Medulla oblongata (tissue), 1 donor: Measurements from ENCODE around the gene RAPGEF1.
"Not testable (repeated sequence)": the region's sequence is repeated elsewhere in the genome, so short reads cannot be mapped to it uniquely, and the experiment has no call there.

Experiments
- DNase-seq: peaks from one replicate; pipeline ENCODE4 v3.0.0-alpha.2; 2015; ENCODE audit errors: extremely low spot score

RAPGEF1 gene

DNA sequence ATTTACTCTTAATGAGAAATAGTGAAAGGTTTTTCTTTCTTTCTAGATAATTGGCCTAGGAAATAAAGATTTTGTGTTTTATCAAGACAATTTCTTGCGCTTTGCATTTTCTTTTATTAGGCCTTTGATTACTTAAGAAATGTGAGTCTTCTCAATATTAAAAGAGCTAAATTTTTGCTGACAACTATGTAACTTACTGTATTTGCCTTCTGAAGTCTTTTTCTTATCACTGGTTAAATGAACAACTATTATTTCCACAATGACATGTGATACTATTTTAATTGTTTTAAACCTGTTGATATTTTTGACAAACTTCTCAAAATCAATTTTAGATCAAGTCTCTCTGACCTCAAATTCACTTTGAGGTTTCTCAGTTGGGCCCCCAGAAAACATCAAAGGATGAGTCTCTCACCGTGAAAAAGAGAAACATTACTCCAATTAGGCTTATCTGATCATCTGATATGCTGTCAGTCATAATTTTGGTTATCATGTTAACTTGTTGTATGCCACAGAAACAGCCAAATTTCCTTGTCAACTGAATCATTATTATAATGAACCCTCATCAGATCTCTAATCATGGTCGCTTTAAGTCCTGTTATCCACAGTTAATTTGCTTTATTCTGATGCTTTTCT, 48.8 kb downstream of the RAPGEF1 start:
- DNase-seq, result no peak

DNA sequence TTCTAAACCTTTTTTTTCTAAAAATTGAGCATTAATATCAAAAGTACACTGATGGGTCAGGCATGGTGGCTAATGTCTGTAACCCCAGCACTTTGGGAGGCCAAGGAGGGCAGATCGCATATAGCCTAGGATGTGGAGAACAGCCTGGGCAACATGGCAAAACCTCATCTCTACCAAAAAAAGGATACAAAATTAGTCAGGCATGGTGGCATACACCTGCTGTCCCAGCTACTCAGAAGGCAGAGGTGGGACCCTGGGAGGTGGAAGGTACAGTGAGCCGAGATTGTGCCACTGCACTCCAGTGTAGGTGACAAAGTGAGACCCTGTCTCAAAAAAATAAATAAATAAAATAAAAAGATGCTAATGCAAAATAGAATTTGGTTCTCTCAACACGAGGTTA, 49.4 kb downstream of the RAPGEF1 start:
- DNase-seq, result no peak

DNA sequence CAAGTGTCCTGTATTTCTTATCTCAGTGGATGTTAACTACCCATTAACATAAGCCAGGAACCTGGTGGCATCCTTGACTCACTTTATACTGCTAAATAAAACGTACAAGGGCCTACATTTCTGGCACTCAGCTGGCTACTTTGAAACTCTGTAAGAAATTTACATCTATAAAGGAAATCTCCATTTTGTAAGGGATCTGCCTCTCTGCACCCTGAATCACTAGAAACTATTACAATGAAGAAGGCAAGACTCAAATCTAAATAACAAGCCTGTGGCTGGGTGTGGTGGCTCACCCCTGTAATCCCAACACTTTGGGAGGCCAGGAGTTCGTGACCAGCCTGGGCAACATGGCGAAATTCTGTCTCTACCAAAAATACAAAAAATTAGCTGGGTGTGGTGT, 51.5 kb downstream of the RAPGEF1 start:
- no peak for DNase-seq

DNA sequence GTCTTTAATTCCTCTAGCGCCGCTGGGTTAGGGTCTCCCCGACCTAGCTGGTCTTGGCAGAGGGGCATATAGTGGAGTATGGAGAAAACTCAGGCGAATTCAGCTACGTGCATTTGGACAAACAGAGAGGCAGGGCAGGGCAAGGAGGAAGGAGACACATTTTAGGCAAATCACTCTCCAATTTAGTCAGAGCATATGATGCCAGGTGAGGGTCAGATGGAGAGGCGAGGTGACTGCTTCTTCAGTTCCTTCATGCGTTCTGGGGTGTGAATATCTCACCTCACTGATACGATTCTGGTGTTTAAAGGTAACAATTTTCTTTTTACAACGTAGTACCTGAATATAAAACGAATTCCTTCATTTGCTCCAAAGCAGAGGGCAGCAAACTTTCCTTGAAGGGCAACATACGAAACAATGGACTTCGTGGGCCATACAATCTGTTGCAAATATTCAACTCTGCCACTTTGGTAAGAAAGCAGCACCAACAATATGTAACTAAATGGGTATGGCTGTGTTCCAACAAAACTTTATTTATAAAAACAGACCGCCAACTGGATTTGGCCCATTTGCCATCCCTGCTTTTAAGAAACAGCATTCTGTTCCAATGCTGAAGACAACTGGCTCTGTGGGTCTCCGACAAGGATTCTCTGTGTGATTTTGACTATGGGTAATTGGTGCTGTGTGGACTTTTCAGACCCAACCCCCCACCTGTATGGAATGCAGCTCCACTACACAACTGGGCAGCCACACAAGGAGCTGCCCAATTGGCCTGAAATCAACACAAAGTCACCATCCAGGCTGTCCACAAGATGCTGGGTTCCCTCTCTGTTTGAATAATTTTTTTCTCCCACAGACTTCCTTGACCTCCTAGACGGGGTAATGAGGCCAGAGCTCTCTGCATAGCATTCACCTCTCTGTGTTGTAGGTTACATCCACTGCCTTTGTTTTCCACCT, 53.8 kb downstream of the RAPGEF1 start:
- DNase-seq, result no peak

DNA sequence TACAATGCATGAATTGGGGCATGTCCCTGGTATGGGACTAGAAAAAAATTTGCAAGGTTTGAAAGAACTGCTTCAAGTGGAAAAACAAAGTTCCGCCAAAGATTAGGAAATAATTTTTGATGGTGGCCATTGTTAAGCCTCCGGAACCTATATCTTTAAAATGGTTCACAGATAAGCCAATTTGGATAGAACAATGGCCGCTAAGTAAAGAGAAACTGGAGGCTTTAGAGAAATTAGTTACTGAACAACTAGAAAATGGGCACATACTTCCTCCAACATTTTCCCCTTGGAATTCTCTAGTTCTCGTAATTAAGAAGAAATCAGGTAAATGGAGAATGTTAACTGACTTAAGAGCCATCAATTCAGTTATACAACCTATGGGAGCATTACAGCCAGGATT, 56.8 kb downstream of the RAPGEF1 start:
- not testable (repeated sequence) for DNase-seq

DNA sequence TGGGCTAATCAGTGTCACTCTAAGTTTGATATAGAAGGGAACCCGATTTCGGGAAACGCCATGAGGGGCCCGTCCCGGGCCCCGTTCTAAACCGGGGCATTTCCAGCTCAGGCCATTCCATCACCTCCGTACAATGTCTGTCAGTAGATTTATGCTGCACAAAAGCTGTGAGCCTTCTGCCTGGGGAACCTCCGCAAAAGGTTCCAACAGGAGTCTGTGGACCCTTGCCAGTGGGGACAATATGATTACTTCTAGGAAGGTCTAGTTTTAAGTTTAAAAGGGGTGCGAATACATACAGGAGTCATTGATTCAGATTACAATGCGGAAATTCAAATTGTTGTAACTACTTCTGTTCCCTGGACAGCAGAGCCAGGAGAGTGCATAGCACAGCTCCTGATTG, 57.6 kb downstream of the RAPGEF1 start:
- DNase-seq, result no peak

DNA sequence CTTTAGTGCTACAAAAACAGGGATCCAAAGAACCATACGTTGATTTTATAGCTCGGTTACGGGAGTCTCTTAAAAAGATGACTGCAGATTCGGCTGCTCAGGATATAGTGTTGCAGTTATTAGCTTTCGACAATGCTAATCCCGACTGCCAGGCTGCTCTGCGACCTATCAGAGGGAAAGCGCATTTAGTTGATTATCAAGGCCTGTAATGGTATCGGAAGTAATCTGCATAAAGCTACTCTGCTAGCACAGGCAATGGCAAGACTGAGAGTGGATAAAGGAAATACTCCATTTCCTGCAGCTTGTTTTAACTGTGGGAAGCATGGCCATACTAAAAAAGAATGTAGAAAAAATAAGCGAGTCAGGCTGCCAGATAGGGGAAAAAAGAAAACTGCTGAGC, 58.0 kb downstream of the RAPGEF1 start:
- DNase-seq, result not testable (repeated sequence)

DNA sequence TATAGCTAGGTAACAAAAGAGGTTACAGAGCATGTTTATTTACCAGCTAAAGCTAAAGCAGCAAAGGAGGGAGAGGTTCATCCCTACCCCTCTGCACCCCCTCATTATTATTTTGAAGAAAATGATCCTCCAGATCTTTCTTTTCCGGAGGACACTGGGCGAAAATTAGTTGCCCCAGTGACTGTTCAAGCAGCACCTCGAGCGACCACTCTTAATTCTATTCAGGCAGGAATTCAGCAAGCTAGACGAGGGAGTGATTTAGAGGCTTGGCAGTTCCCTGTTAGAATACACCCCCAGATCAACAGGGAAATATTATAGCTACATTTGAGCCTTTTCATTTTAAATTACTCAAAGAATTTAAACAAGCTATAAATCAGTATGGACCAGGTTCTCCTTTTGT, 58.8 kb downstream of the RAPGEF1 start:
- not testable (repeated sequence) for DNase-seq

DNA sequence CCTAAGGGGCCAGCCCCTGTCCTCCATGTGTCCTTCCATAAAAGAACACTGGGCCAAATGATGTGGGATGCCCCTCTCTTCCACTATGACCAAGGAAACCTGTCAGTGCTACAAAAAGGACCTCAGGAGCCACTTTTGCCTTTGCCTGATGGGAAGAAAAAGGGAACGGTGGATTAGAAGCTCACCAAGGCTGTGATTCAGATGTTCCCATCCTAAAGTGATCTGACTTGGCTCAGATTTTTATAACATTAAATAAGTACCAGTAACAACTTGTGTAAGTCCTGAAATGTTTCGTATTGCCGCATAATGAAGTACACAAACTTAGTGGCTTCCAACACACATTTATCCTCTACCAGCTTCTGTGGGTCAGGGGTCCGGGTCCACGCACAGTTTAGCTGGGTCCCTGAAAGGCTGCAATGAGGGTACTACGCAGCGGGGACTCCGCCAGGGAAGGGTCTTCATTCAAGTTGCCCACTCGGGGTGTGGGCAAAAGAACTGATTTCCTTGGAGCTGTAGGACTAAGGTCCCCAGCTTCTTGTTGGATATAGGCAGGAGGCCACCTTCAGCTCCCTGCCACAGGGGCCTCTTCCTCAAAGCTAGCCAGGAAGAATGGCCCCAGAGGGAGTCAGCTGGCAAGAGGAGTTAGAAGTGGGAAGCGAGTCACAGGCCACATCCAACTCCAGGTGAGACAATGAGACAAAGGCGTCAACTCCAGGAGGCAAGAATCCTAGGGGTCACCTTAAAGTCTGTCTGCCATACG, 60.4 kb downstream of the RAPGEF1 start:
- DNase-seq, result no peak

DNA sequence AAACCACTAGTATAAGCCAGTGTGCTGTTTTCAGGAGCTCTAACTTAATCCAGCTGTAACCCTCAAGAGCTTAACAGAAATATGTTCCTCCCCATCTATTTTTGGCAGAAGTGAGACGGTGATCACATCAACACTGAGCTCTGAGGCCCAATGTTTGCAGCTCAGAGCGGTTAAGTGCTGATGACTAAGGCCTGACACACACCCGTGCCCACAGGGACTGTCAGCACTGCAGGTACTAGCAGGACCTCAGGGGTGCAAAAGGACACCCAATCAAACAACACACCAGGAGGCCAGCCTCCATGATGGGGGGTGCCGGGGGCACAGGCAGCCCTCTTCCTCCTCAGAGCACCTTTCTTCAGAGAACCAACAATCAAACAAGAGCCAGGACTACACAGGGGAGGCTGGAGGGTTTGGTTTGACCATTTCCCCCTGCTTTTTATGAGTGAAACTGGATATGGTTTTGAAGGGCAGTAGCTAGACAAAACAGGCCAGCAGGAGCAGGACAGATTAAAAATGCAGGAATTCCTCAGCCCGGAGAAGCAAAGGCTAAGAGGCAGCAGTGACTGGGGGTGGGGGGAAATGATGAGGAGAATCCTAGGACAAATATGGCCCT, 61.3 kb downstream of the RAPGEF1 start:
- DNase-seq, result peak; percentile 44

DNA sequence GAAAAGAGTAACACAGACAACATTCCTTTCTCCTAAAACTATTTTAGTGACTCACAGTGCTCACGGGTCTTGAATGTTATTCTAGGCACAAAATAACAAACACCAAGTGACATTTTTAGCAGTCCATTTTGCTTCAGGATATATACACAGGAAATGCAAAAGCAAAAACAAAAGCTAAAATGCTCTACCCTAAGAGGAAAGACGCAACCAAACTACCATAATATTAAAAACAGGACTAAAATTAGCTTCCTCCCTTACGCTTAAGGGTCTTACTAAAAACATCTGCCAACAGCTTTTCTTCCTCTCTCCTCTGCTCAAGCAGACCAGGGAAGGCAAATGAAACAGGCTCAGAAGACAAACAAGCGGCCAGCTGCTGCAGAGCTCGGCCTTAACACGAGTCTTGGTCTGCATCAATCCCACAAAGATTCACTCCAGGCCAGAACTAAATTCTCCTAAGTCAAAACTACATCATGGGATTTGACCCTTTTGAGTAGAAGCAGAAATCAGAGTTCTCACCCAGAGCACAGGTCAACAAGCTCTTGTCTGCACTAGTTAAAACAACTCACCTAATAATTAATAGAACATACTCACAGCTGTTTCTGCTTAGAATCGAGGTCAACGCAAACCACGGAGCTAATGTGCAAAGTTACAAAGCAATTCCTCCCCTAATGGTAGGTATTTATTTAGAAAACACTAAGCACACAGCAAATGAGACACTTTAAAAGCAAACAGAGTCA, 62.3 kb downstream of the RAPGEF1 start:
- DNase-seq, result peak; percentile 56

DNA sequence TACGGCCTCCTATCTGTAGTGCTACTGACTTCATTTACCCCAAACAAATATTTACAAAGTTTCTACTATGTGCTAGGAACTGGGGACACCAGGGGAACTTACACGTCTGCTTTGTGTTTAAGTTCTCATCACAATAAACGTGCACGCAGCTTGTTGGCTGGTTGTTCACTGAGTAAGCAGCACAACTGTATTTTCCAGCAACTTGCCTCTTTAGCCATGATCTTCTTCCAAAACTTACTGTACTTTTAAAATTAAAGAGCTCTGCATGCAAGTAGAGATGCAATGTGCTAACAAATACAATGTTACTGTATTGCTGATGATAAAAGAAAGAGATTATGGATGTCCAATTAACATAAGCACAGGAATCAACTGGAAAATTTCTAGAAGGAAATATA, 62.8 kb downstream of the RAPGEF1 start:
- DNase-seq, result no peak

DNA sequence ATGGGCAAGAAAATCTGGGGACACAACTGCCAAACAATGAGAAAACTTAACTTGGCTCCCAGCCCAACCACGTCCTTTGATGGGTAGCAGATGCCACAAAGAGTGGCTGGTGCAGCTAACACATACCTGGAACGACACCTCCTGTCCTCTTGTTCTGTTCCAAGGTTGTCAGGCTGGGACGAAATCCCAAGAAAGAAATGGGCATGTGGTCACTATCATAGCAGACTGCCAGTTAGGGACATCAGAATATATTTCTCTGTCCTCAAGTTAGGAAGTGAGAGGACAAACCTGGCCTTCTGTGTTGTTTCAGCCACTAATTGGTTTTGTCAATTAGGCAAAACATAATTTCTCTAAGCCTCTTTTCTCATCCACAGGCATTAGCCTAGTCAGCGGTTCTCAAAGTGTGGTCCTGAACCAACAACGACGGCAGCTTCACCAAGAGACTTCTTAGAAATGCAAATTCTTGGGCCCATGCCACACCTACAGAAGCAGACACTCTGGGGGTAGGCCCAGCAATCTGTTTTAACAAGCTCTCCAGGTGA, 63.4 kb downstream of the RAPGEF1 start:
- no peak for DNase-seq

DNA sequence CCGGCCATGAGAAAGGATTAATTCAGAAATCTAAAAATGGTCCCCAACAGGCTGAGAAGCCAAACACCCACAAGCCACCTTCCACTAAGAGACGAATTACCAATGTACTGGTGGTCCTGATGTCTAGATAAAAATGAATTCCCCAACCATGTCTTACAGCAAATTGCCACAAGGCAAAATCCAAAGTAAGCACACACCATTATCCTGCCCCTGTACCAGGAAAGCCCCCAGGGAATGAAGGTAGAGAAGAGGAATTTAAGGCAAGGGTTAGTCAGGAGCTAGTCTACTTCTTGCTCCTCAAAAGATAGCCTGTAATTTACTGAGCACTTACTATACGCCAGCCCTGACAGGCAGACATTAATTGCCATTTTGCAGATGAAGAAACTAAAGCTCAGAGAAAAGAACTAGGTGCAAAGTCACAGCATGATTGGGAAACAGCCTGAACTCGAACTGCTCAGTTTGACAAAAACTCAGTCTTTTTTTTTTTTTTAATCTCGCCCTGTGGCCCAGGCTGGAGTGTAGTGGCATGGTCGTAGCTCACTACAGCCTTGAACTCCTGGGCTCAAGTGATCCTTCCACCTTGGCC, 64.3 kb downstream of the RAPGEF1 start:
- DNase-seq, result no peak

DNA sequence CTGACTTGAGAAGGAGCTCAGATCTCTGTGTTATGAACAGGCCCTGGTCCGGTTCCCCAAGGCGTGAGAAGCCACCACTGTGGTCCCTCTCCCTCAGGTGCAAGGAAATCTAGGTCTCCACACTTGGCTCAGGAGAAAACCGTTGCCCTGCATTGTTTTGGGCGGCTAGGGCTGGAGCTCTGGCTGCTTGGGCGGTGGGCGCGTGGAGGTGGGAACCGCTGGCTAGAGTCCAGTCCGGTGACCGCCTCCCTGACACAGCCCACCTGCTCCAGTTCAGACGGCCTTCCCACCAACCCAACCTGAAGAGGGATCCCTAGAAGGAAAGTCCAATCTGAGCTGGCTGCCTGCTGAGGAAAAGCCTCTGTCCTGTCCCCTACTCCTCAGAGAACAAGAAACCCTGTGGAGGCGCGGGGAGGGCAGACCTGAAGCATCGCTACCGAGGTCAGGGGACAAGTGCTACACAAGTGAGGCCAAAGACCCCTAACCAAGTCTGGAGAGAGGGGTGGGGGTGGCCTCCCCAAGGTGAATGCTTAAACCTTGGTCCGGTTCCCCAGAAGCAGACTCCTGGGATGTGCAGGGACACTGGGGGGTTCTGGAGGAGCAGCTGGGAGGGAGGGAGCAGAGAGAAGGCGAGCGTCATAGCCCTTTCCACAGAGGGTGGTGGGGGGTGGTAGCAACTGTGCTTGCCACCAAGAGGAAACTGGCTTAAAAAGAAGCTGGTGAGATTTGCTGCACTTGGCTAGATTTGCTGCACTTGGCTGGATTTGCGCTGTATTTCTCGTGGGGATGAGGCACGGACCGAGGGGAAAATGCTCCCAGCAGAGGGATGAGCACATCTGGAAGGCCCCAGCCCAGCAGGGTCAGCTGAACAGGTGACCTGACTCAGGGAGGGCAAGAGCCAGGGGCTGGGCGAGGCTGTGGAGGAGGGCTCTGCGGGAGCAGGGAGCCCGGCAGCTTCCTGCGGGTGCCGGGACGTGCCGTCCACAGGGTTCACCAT, 65.2 kb downstream of the RAPGEF1 start:
- DNase-seq, result no peak

DNA sequence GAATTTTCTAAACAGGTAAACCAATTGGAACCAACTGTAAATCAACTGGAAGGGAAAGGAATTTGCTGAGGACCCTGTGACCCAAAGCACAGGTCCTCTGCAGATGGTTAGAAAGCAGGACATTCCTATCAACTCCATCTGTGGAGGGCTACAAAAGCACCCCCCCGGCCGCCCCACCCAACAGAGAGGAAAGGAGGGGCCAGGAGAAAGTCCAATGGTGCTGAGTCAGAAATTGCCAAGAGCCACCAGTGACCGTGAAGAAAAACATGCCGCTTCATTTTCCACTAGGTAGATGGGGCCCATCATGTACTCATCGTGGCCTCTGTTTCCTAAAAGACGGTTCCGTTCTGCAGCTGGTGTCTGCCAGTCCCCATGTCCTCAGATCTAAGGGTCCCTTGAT, 66.3 kb downstream of the RAPGEF1 start:
- DNase-seq, result no peak

DNA sequence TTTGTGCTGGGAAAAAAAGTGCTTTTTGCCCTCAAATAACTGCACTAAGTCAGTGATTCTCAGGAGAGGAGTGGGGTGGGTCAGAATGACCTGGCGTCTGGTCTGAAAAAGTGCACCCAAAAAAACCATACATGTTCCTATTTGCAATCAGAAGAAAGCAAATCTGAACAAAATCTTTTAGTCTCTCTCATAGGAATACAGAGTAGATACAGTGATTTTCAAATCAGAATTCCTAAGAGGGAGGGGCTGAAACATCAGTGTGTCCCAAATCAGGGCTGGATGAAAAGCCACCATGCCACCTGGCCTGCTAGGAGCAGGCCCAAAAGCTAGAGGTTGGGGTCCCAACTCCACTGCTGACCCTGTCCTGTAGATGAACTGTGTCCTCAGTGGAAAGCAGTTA, 66.8 kb downstream of the RAPGEF1 start:
- no peak for DNase-seq

DNA sequence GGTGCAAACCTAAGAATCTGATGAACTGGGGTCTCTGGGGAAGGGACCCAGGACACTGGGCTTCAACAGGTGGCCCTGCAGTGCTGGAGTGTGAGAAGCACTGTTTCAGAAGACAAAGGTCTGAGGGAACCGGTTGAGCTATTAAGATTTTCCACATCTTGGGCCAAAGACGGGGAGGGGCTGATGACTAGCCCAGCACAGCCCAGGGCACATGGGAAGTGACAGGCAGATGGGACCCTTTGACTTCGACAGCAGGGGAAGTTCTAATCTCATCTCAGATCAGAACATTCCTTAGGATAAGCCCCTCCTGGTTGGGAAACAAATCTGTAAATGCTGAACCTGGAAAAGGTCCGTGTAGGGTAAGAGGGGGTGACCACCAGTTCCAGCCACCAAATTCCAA, 67.4 kb downstream of the RAPGEF1 start:
- DNase-seq, result no peak

DNA sequence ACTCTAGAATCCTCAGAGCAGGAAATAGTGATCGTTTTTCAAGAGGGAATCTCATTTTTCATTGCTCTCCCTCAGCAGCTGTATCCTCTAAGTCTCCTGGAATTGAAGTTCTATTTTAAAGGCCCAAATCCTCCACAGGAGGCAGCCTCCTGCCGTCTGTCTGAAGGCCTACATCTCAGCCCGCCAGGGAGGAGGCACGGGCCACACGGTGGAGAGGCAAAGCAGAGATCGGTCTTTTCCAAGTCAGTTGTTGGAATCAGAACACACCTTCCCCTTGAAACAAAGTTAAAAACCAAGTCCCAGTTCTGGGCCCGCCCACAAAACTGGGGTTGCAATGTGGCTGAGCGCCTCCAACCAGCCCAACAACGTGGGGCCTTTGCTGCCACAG, 68.7 kb downstream of the RAPGEF1 start:
- DNase-seq, result no peak
